Spleen (tissue), 11 donors: Measurements from ENCODE around the gene SIPA1L3. TPM values are rescaled to one million over a fixed set of nuclear protein-coding genes. Genes with fewer than 3 reads are reported as not detected.

Experiments
- DNase-seq: peaks from one replicate; pipeline ENCODE4 v3.0.0-alpha.2; 2020
- H3K27ac ChIP-seq, 8 donors: fragments of 200-600 bp; sonication (generic) in 7 of 8; 1 replicate in 4 of 8; 2 replicates in 4 of 8; pipeline versions ENCODE4 v1.5.0 to v1.8.0; 2016 to 2021; ENCODE audit warnings: inconsistent platforms in 4 of 8, mild to moderate bottlenecking in 4 of 8, moderate library complexity in 1 of 8
- H3K27me3 ChIP-seq, 7 donors: fragments of 200-600 bp; sonication (generic) in 6 of 7; replicated peaks in 1 of 7; 1 replicate in 4 of 7; 2 replicates in 3 of 7; pipeline versions ENCODE4 v1.5.0 to v1.8.0; 2016 to 2021; ENCODE audit warnings: inconsistent platforms in 3 of 7, mild to moderate bottlenecking in 1 of 7
- H3K36me3 ChIP-seq, 6 donors: fragments of 200-600 bp; sonication (generic) in 5 of 6; 1 replicate in 4 of 6; 2 replicates in 2 of 6; pipeline versions ENCODE4 v1.5.0 to v1.8.0; 2016 to 2021; ENCODE audit warnings: inconsistent platforms in 2 of 6
- H3K4me1 ChIP-seq, 6 donors: fragments of 200-600 bp; sonication (generic) in 5 of 6; 1 replicate in 3 of 6; 2 replicates in 3 of 6; pipeline versions ENCODE4 v1.5.0 to v1.8.0; 2016 to 2021; ENCODE audit warnings: inconsistent platforms in 3 of 6
- H3K4me3 ChIP-seq, 8 donors: fragments of 200-600 bp; sonication (generic) in 7 of 8; 1 replicate in 4 of 8; 2 replicates in 4 of 8; pipeline versions ENCODE4 v1.5.0 to v1.8.0; 2016 to 2021; ENCODE audit warnings: inconsistent platforms in 4 of 8, mild to moderate bottlenecking in 4 of 8, moderate library complexity in 2 of 8
- H3K9me3 ChIP-seq, 8 donors: fragments of 200-600 bp; sonication (generic) in 7 of 8; 1 replicate in 4 of 8; 2 replicates in 4 of 8; pipeline versions ENCODE4 v1.5.0 to v1.8.0; 2016 to 2021; ENCODE audit warnings: inconsistent platforms in 4 of 8
- POLR2A ChIP-seq, 3 donors: fragments of 450-650 bp; IDR thresholded peaks; one replicate each; pipeline ENCODE4 v1.5.1; 2017; ENCODE audit warnings: antibody characterized with exemption in 3 of 3, mild to moderate bottlenecking in 1 of 3
- POLR2AphosphoS5 ChIP-seq, 3 donors: sonication (generic); formaldehyde crosslinking; IDR thresholded peaks; one replicate each; pipeline ENCODE4 v1.5.1; 2017; ENCODE audit warnings: antibody characterized with exemption in 3 of 3
- WGBS, 5 donors: extraction: QIAGEN DNeasy Blood & Tissue Kit in 3 of 5; methylation state at CpG; one replicate each; pipeline versions ENCODE4 v1.1.5 to v1.1.7; 2013 to 2018; 5-methylcytosine and 5-hydroxymethylcytosine counted together
- intact Hi-C: fragments of 100-400 bp; cut with DNase I; formaldehyde crosslinking; loops from one replicate; pipeline ENCODE4 v1.15.0; 2023; ENCODE audit warnings: low total_unique reads
- polyA plus RNA-seq, 3 donors: library from polyadenylated mRNA; stranded (reverse); fragments of 200-250 nt; gene quantifications; one replicate each; pipeline ENCODE4 v1.2.1, GENCODE V29; 2013
- total RNA-seq, 7 donors: library from RNA; depleted of rRNA in 3 of 7; stranded (reverse); fragments of >200 nt in 3 of 7; fragmentation: NEBNext Ultra II Directional in 4 of 7; extraction: Animal tissue kit (Norgen Biotek cat#: 25700) in 4 of 7; gene quantifications; one replicate each; pipeline versions ENCODE4 v1.1.0 to v1.2.1, GENCODE V29; 2016 to 2021
- TF ChIP-seq, protein P1 (sequence below), 11 experiments: fragments of 200-600 bp in 7 of 11; fragments of 450-650 bp in 4 of 11; sonication (generic) in 4 of 11; IDR thresholded peaks in 8 of 11; conservative IDR thresholded peaks in 3 of 11; 1 replicate in 7 of 11; 2 replicates in 4 of 11; pipeline versions ENCODE4 v1.4.0 to v1.8.0; 2016 to 2021; ENCODE audit warnings: antibody characterized with exemption in 11 of 11, inconsistent platforms in 4 of 11, mild to moderate bottlenecking in 1 of 11
- donor health status: healthy with polysubstance abuse.
- donor health status: DM: no; HTN: no; CAD: no; lungs with moderate emphysema.
- donor health status: DM: no; HTN: no; CAD: no.
- donor health status: Bipolar disorder and iron deficiency.
- donor health status: healthy.
- donor health status: DM: no; HTN: no; CAD: no.
- donor health status: DM: yes; HTN: yes; CAD: no.

SIPA1L3 gene
- total and polyA plus RNA-seq, 10 donors, result 5.4 to 62.6 (median 40.3) TPM

DNA sequence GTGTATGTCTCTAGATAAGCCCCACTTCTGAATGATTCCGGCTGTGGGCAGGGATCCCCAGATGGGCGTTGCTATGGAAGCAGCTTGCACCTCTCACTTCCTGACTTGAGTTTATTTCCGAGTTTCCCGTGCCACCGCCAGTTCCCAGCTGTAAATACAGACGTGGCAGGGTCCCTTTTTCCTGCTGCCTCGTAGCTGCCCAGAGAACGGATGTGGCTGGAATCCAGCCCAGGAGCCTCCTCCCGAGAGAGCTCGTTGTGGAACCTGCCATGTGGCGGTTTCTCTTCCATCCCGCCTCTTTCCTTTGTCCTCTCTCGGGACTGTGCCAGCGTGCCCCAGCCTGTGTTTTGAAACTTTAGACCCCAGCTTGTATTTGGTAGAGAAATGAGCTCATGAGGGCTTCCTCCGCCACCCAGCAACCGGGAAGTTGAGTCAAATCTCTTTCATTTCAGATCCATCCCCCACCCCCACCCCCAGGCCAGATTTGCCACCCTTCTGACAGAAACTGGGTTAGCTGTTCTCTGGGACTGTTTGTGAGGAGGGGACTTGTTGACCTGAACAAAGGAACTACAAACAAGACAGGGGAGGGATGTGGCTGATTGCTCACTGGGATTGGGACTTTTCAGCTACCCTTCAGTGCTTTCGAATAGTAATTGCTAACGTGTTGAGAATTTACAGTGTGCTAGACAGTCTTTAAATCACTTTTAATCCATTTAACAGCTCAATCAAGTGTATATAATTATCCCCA, 96.6 kb downstream of the SIPA1L3 start:
- Histone ChIP-seq H3K9me3 (no peaks in the 10 kb centered on the region), H3K36me3 (no peaks in the 10 kb centered on the region), H3K27me3 (no peaks in the 10 kb centered on the region), H3K27ac (peak overlapping the region; percentile 57 to 85 (median 76)), H3K4me3 (peak overlapping the region in 7 of 8 donors; percentile 18 to 61 (median 30)), H3K4me1 (peaks cover 13 to 82% (median 51%) of the 10 kb centered on the region in 6 donors)
- TF ChIP-seq POLR2A (IDR thresholded peaks at IDR 0.05) (no peak), POLR2AphosphoS5 (IDR thresholded peaks at IDR 0.05) (peak; percentile 30 to 77 (median 72))
- 3 to 8% (median 6%) methylated on average over 18 of the region's 18 CpGs for WGBS, 5 donors
- peak; percentile 81 for DNase-seq
- intact Hi-C loops, result no loop called here

DNA sequence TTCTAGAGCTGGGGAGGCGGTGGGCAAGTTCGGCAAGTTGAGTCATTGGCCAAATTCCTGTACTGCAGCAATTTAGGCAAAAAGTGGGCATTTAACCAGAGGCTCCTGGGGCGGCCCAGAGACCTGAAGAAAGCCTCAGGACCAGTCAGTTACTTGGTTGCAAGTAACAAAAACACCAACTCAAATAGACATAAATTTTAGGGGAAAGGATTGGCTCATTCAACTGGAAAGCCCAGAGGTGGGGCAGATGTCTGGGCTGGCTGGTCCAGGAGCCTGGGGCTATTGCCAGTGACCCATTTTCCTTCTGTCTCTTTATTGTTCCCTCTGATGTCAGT, 97.1 kb downstream of the SIPA1L3 start:
- no peak for TF ChIP-seq POLR2AphosphoS5 (IDR thresholded peaks at IDR 0.05)
- TF ChIP-seq, protein P1, sequence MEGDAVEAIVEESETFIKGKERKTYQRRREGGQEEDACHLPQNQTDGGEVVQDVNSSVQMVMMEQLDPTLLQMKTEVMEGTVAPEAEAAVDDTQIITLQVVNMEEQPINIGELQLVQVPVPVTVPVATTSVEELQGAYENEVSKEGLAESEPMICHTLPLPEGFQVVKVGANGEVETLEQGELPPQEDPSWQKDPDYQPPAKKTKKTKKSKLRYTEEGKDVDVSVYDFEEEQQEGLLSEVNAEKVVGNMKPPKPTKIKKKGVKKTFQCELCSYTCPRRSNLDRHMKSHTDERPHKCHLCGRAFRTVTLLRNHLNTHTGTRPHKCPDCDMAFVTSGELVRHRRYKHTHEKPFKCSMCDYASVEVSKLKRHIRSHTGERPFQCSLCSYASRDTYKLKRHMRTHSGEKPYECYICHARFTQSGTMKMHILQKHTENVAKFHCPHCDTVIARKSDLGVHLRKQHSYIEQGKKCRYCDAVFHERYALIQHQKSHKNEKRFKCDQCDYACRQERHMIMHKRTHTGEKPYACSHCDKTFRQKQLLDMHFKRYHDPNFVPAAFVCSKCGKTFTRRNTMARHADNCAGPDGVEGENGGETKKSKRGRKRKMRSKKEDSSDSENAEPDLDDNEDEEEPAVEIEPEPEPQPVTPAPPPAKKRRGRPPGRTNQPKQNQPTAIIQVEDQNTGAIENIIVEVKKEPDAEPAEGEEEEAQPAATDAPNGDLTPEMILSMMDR (IDR thresholded peaks at IDR 0.05 in 8 of 11, conservative IDR thresholded peaks at IDR 0.05 in 3 of 11), result no peak
- TF ChIP-seq POLR2A (IDR thresholded peaks at IDR 0.05), result no peak
- intact Hi-C loops, result no loop called here
- Histone ChIP-seq H3K9me3 (no peaks in the 10 kb centered on the region), H3K27ac (peak overlapping the region; percentile 57 to 85 (median 76)), H3K4me3 (peak overlapping the region in 7 of 8 donors; percentile 18 to 61 (median 28)), H3K4me1 (peaks cover 13 to 81% (median 49%) of the 10 kb centered on the region in 6 donors), H3K36me3 (no peaks in the 10 kb centered on the region), H3K27me3 (no peaks in the 10 kb centered on the region)
- WGBS, 5 donors, result 34 to 66% (median 52%) methylated on average over 3 of the region's 3 CpGs
- DNase-seq, result no peak

DNA sequence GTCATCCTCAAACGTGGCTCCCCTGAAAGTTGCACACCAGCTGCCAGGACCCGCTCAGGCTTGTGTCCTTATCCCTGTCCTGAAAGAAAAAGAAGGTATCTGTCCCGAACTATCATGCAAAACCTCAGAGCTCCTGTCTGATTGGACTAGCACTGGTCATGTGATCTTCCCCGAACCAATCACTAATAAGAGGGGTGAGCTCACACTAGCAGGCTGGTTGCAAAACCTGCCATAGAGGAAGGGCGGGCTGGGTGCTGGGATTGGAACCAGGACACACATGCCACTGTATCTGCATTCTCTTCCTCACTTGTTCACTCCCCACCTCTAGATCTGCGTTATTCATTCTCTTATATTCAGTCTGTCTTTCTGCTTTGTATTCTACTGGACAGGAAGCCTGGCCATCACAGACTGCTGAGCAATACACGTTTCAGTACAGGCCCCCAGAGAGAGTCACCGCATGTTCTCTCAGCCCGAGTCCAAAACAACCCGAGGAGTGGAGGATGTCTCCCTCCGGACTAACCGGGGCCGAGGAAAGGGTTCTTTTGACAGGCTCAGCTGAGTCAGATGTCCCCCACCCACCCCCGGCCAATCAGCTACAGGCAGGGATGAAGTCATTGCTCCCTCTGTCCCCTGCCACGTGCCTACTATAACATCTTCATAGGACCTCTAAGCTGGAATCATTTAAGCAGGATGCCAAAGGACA, 97.7 kb downstream of the SIPA1L3 start:
- Histone ChIP-seq H3K4me1 (peaks cover 10 to 81% (median 45%) of the 10 kb centered on the region in 6 donors), H3K27ac (peak overlapping the region; percentile 57 to 85 (median 76)), H3K9me3 (no peaks in the 10 kb centered on the region), H3K4me3 (peak overlapping the region in 7 of 8 donors; percentile 18 to 61 (median 28)), H3K36me3 (no peaks in the 10 kb centered on the region), H3K27me3 (no peaks in the 10 kb centered on the region)
- 24 to 49% (median 44%) methylated on average over 14 to 15 of the region's 15 CpGs for WGBS, 5 donors
- intact Hi-C loops, result no loop called here
- TF ChIP-seq POLR2AphosphoS5 (IDR thresholded peaks at IDR 0.05), result peak in 2 of 3 donors; percentile 49 to 78
- TF ChIP-seq, protein P1 (IDR thresholded peaks at IDR 0.05 in 8 of 11, conservative IDR thresholded peaks at IDR 0.05 in 3 of 11), result no peak
- DNase-seq, result no peak

DNA sequence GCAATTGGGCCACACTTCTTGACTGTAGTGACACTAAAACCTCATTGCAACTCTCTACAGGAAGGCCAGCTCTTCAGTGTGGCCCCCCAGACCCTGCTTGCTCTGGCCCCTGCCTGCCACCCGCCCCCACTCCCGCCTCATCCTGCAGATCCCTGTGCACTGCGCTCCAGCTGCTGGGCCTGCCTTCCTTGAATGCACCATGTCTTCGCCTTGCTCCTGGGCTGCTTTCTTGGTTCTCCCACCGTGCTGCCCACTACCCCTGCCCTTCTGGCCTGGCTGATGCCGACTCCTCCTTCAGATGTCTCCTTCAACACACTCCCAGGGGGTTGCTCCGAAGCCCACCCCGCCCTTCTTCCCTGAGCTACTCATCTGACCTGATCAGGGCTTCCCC, 98.2 kb downstream of the SIPA1L3 start:
- Histone ChIP-seq H3K27me3 (no peaks in the 10 kb centered on the region), H3K9me3 (no peaks in the 10 kb centered on the region), H3K36me3 (no peaks in the 10 kb centered on the region), H3K4me1 (peaks cover 10 to 81% (median 40%) of the 10 kb centered on the region in 6 donors), H3K4me3 (no peak overlapping the region), H3K27ac (peak overlapping the region in 6 of 8 donors; percentile 39 to 85 (median 77))
- no peak for DNase-seq
- 80 to 88% (median 82%) methylated on average over 8 of the region's 8 CpGs for WGBS, 5 donors
- intact Hi-C loops, result no loop called here
- TF ChIP-seq POLR2AphosphoS5 (IDR thresholded peaks at IDR 0.05) (no peak), POLR2A (IDR thresholded peaks at IDR 0.05) (no peak)
- TF ChIP-seq, protein P1 (IDR thresholded peaks at IDR 0.05 in 8 of 11, conservative IDR thresholded peaks at IDR 0.05 in 3 of 11), result no peak
